GM12878 (cell line): Measurements from ENCODE around the gene BRIX1. TPM values are rescaled to one million over a fixed set of nuclear protein-coding genes. Genes with fewer than 3 reads are reported as not detected.
A peak's percentile ranks its signal among the peaks of the same experiment; 100 is the strongest.

ENCODE experiments used
- BACH1 ChIP-seq: fragments of 450-650 bp; IDR thresholded peaks from 2 replicates; pipeline ENCODE4 v1.6.1; 2017; ENCODE audit warnings: mild to moderate bottlenecking, borderline replicate concordance
- BHLHE40 ChIP-seq, 2 experiments: fragments of 450-650 bp in 1 of 2; IDR thresholded peaks; 2 replicates each; pipeline ENCODE4 v1.6.1; 2011 to 2017; ENCODE audit warnings: low read depth in 2 of 2, borderline replicate concordance in 1 of 2, improper control_type of control experiment in 1 of 2, low read length in 1 of 2, mild to moderate bottlenecking in 1 of 2
- CHD1 ChIP-seq: IDR thresholded peaks from 2 replicates; pipeline ENCODE4 v1.6.1; 2012; ENCODE audit warnings: low read depth, low read length, improper control_type of control experiment
- EGR1 ChIP-seq, 2 experiments: IDR thresholded peaks; 1 replicate in 1 of 2; 2 replicates in 1 of 2; pipeline ENCODE4 v1.6.1; 2011 to 2012; ENCODE audit warnings: low read depth in 2 of 2, low read length in 2 of 2, borderline replicate concordance in 1 of 2, mild to moderate bottlenecking in 1 of 2, moderate library complexity in 1 of 2
- NRF1 ChIP-seq: conservative IDR thresholded peaks from 2 replicates; pipeline ENCODE4 v1.6.1; 2011; ENCODE audit warnings: mild to moderate bottlenecking, low read depth, low read length, improper control_type of control experiment
- RB1 ChIP-seq: fragments of 450-650 bp; formaldehyde crosslinking; IDR thresholded peaks from 2 replicates; pipeline ENCODE4 v1.6.1; 2017; ENCODE audit warnings: mild to moderate bottlenecking, borderline replicate concordance
- SP1 ChIP-seq: IDR thresholded peaks from one replicate; pipeline ENCODE4 v1.6.1; 2011; ENCODE audit warnings: low read depth, low read length
- SREBF1 ChIP-seq: IDR thresholded peaks from 2 replicates; pipeline ENCODE4 v1.6.1; 2012; ENCODE audit warnings: mild to moderate bottlenecking, low read length
- SUZ12 ChIP-seq: fragments of 200-600 bp; sonication (generic); IDR thresholded peaks from one replicate; pipeline ENCODE4 v1.6.1; 2018; ENCODE audit warnings: antibody characterized with exemption, mild to moderate bottlenecking; ENCODE audit not compliant: unreplicated experiment
- ZBTB11 ChIP-seq: fragments of 450-650 bp; formaldehyde crosslinking; IDR thresholded peaks from 2 replicates; pipeline ENCODE4 v1.5.0; 2022; ENCODE audit warnings: mild to moderate bottlenecking, missing genetic modification characterization
- ZNF622 ChIP-seq: fragments of 450-650 bp; IDR thresholded peaks from 2 replicates; pipeline ENCODE4 v1.6.1; 2017; ENCODE audit warnings: mild to moderate bottlenecking, inconsistent platforms
- polyA plus RNA-seq, 11 experiments: library from polyadenylated mRNA; depleted of rRNA in 4 of 11; unstranded in 6 of 11; stranded (reverse) in 5 of 11; fragments of >200 nt; fragmentation: Nextera tagmentation in 4 of 11; fragmentation: Illumina TruSeq in 1 of 11; extraction: Ambion mirVana in 4 of 11; extraction: Trizol in 1 of 11; gene quantifications; 1 replicate in 1 of 11; 2 replicates in 10 of 11; pipeline versions ENCODE4 v1.2.1 to v1.2.3, GENCODE V29; 2011 to 2016; ENCODE audit warnings: inconsistent platforms in 2 of 11, missing spikeins in 2 of 11, low read depth in 1 of 11
- total RNA-seq, 4 experiments: library from RNA; depleted of rRNA in 3 of 4; stranded (reverse); fragments of >200 nt in 3 of 4; fragmentation: Illumina TruSeq in 1 of 4; extraction: Trizol in 1 of 4; gene quantifications; 2 replicates each; pipeline versions ENCODE4 v1.2.1 to v1.2.3, GENCODE V29; 2013 to 2021

BRIX1 gene
- total and polyA plus RNA-seq, 10 of the 15 experiments (the other 5 are each of a cell fraction or from before 2014, with no cell fraction given), result 48.3 to 119 (median 78.9) TPM

GRCh38 chr5:34929134-34929719 is 13.7 kb downstream of the BRIX1 start, which contains the start of gene DNAJC21 (continued):
- TF ChIP-seq ZBTB11 (CRISPR knock-in tag) (no peak), BHLHE40 (IDR thresholded peaks at IDR 0.05; ENCODE audit: borderline replicate concordance in 1 of 2, low read depth in 2 of 2, low read length in 1 of 2) (peak in 1 of 2 experiments; percentile 40; a peak in 1 of 4 replicates), EGR1 (IDR thresholded peaks at IDR 0.05; ENCODE audit: borderline replicate concordance in 1 of 2, low read depth in 2 of 2, low read length in 2 of 2) (peak in 1 of 2 experiments; percentile 60; a peak in 2 of 3 replicates), NRF1 (peak; percentile 24; the same call in 1 of the 2 replicates), SREBF1 (no peak), SUZ12 (no peak), ZNF622 (no peak), SP1 (peak; percentile 35), CHD1 (no peak), BACH1 (peak; percentile 8; the same call in 1 of the 2 replicates), RB1 (0 out of 2 replicates have a peak, but pooled peaks have one; percentile 57)
